GM10248 (cell line): Measurements from ENCODE around the gene SH3RF1.

ENCODE experiments used
- CTCF ChIA-PET: fragments of 300-600 bp; sonication (Branson Sonifier 250); formaldehyde crosslinking; extraction: SDS; loops from one replicate; lab custom pipeline; 2021; ENCODE audit warnings: antibody characterized with exemption; lab: Yijun Ruan, JAX
- POLR2A ChIA-PET: fragments of 350-650 bp; sonication (Branson Sonifier 250); formaldehyde crosslinking; extraction: SDS; loops from one replicate; lab custom pipeline; 2020; ENCODE audit warnings: antibody characterized with exemption; lab: Yijun Ruan, JAX
- DNase-seq: peaks from one replicate; pipeline ENCODE4 v3.0.0; 2012; ENCODE audit errors: extremely low spot score
- TF ChIP-seq, protein P1 (sequence below): IDR thresholded peaks from 2 replicates; pipeline ENCODE4 v1.5.1; 2012; ENCODE audit warnings: mild to moderate bottlenecking, low read depth; ENCODE audit errors: extremely low read depth, missing control alignments, control extremely low read depth

Gene SH3RF1

DNA sequence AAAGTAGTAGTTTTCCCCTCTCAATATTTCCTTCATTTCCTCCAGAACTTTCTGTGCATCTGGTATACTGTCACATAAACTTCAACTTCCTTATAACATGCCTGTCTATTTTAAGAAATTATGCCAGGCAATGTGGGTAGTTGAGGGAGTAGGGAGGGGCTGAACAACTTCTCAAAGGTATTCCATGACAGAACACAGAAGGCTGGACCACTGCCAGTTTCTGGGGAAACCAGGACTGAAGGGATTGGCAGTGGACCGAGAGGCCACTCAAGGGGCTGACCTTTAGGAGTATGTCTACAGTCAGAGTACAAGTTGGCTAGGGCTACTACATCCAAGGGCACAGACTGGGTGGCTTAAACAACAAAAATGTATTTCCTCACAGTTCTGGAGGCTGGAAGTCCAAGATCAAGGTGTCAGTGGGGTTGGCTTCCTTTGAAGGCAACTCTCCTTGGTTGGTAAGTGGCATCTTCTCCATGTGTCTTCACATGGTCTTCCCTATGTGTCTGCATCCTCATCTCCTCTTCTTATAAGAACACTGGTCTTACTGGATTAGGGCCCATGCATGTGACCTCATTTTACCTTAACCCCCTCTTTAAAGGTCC lies 6.9 kb downstream of the SH3RF1 start:
- CTCF ChIA-PET, result interaction anchor here (1.2 to 1.5 kb wide), 3 partner anchors 19 to 25 kb away, joined by 3 to 4 read pairs (median 3); no protein-coding TSS in a partner anchor
- TF ChIP-seq, protein P1, sequence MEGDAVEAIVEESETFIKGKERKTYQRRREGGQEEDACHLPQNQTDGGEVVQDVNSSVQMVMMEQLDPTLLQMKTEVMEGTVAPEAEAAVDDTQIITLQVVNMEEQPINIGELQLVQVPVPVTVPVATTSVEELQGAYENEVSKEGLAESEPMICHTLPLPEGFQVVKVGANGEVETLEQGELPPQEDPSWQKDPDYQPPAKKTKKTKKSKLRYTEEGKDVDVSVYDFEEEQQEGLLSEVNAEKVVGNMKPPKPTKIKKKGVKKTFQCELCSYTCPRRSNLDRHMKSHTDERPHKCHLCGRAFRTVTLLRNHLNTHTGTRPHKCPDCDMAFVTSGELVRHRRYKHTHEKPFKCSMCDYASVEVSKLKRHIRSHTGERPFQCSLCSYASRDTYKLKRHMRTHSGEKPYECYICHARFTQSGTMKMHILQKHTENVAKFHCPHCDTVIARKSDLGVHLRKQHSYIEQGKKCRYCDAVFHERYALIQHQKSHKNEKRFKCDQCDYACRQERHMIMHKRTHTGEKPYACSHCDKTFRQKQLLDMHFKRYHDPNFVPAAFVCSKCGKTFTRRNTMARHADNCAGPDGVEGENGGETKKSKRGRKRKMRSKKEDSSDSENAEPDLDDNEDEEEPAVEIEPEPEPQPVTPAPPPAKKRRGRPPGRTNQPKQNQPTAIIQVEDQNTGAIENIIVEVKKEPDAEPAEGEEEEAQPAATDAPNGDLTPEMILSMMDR, result no peak
- no peak for DNase-seq
- POLR2A ChIA-PET, result no interaction called here

DNA sequence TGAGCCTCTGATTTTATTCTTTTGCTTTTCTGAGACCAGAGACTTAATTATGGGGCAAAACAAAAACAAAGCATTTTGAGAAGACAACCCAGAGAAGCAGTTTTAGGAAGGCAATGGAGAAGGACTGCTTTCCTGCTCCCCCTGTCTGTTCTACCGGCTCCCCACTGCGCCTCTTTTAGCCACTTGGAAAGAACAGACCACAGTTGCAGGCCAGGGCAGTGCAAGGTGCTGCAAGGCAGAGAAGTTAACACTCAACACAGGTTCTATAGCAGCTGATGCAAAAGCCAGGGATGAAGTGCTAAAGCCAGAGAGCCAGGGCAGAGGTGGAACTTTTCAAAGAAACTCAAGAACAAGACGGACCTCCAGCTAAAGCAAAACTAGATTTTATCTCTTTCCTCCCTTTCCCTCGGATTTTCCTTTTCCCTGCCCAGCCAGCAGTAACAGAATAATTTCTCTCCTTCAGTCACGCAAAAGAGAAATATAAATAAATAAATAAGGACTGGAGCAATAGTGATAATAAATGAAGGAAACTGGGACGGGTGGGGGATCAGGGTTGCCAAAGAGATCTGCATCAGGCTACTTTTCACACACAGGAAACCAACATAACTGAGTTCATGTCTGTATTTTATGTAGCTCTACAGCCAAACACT lies 10.4 kb downstream of the SH3RF1 start:
- TF ChIP-seq, protein P1, result no peak
- DNase-seq, result no peak
- POLR2A ChIA-PET, result interaction anchor here (0.7 kb wide), 1 partner anchor 49 kb away, joined by 3 read pairs; no protein-coding TSS in a partner anchor
- CTCF ChIA-PET, result interaction anchor here (0.9 to 2.2 kb wide), 10 partner anchors 8 to 274 kb away, joined by 3 to 9 read pairs (median 4); partner anchors contain the start of gene SH3RF1

DNA sequence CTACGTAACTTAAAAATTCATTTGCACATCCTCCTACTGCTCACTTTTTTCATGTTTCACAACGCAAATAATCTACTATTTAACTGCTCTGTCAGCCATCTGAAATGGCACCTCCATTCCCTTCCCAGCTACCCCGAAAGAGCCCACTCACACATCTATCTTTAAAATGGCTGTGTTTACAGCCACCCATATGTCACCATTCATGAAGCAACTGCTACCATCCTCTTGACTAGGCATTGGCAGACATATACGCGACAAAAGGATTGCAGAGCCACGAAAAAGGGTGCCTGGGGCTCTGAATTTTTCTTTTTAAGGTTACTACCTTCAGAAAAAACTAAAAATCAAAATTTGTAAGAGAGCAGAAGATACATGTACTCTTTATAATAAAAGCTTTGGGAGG lies 11.5 kb downstream of the SH3RF1 start:
- DNase-seq, result no peak
- ChIA-PET CTCF (interaction anchor here (1.5 to 8.2 kb wide), 3 partner anchors 10 to 123 kb away, joined by 4 to 49 read pairs (median 9); no protein-coding TSS in a partner anchor), POLR2A (interaction anchor here (1.2 kb wide), 1 partner anchor 8 kb away, joined by 3 read pairs; no protein-coding TSS in a partner anchor)
- TF ChIP-seq, protein P1, result no peak

DNA sequence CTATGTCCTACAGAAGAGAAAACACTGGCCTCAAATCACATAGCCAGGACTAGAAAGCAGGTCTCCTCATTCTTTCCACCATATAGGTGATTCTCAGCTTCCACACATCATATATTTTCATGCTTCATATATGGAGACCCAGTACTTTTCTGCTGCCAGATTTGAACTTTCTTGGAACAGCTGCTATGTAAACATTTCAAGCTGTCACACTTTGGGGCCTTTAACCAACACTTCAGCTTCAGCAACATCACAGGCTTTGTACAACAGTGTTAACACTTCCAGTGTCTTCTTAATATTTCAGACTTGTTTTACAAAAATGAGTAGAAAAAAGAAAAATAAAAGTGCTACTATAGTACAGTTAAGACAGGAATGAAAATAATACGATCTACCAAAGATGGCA lies 12.6 kb downstream of the SH3RF1 start:
- no peak for DNase-seq
- ChIA-PET POLR2A (interaction anchor here (1.2 kb wide), 1 partner anchor 9 kb away, joined by 3 read pairs; no protein-coding TSS in a partner anchor), CTCF (interaction anchor here (0.8 to 8.2 kb wide), 4 partner anchors 11 to 124 kb away, joined by 3 to 49 read pairs (median 4); no protein-coding TSS in a partner anchor)
- TF ChIP-seq, protein P1, result no peak

DNA sequence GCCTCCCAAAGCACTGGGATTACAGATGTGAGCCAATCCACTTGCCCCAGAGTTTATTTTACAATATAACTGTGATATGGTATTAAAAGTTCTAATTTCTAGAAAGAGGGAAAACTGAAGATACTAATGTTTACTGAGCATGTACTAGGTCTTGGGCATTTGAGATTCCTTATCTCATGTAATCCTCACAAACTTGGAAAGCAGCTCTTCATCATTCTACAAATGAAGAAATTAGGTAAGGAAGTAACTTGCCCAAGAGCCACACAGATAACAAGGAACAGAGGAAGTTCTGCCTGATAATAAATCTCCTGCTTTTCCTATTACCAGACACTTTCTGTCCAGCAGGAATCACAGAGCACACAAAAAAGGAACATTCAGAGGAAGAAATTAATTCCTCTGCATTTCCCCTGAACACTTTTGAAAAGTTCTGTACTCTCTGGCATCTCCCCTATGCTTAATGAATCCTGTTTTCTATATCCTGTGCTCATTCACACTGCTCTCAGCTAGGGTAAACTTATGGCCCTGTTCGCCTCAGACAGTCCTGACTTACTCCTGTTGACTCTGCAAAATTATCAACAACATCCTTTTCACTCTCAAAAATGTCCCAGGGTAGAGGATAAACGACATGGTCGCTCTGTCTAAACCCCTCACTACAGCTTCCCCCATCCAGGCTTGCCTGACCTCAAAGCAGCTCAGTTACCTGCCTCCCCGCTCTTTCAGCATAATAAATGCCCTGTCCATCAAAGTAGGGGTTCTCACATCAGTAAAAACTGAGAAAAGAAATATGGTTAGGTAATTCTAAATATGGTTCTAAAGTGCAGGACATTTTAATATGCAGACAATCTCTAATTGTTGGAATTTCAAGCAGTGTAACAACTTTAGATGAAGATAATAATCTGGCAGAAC lies 13.6 kb downstream of the SH3RF1 start:
- TF ChIP-seq, protein P1, result no peak
- DNase-seq, result no peak
- CTCF ChIA-PET, result interaction anchor here (0.6 to 8.2 kb wide), 6 partner anchors 8 to 188 kb away, joined by 3 to 49 read pairs (median 4); no protein-coding TSS in a partner anchor
- POLR2A ChIA-PET, result no interaction called here
